GM23338 (cell line): ENCODE data around the gene OSTC.

Experiments
- CREB1 ChIP-seq: fragments of 250-450 bp; sonication (Bioruptor Pico); IDR thresholded peaks from 2 replicates; pipeline ENCODE4 v1.5.0; 2020; ENCODE audit warnings: low read depth, mild to moderate bottlenecking, moderate library complexity
- EZH2 ChIP-seq: fragments of 200-600 bp; sonication (generic); IDR thresholded peaks from one replicate; pipeline ENCODE4 v1.8.0; 2017; ENCODE audit warnings: antibody characterized with exemption, mild to moderate bottlenecking, low read depth; ENCODE audit not compliant: unreplicated experiment
- EZH2phosphoT487 ChIP-seq: fragments of 200-600 bp; sonication (generic); IDR thresholded peaks from one replicate; pipeline ENCODE4 v1.8.1; 2018; ENCODE audit warnings: antibody characterized with exemption; ENCODE audit not compliant: unreplicated experiment
- JUNB ChIP-seq: IDR thresholded peaks from one replicate; pipeline ENCODE4 v1.6.1; 2016; ENCODE audit warnings: antibody characterized with exemption; ENCODE audit not compliant: unreplicated experiment
- POLR2AphosphoS5 ChIP-seq: IDR thresholded peaks from 2 replicates; pipeline ENCODE4 v1.6.1; 2016; ENCODE audit warnings: antibody characterized with exemption, low read depth
- TF ChIP-seq, protein P1 (sequence below), 2 experiments: fragments of 200-600 bp in 1 of 2; sonication (generic) in 1 of 2; conservative IDR thresholded peaks; 2 replicates each; pipeline versions ENCODE4 v1.5.1 to v1.6.1; 2016 to 2017; ENCODE audit warnings: antibody characterized with exemption in 2 of 2, low read depth in 2 of 2, mild to moderate bottlenecking in 2 of 2, moderate library complexity in 1 of 2
- TF ChIP-seq, protein P2 (sequence below): IDR thresholded peaks from one replicate; pipeline ENCODE4 v1.6.1; 2018; ENCODE audit warnings: antibody characterized with exemption; ENCODE audit not compliant: unreplicated experiment
- TF ChIP-seq, protein P3 (sequence below): IDR thresholded peaks from 2 replicates; pipeline ENCODE4 v1.6.1; 2016; ENCODE audit warnings: antibody characterized with exemption

DNA sequence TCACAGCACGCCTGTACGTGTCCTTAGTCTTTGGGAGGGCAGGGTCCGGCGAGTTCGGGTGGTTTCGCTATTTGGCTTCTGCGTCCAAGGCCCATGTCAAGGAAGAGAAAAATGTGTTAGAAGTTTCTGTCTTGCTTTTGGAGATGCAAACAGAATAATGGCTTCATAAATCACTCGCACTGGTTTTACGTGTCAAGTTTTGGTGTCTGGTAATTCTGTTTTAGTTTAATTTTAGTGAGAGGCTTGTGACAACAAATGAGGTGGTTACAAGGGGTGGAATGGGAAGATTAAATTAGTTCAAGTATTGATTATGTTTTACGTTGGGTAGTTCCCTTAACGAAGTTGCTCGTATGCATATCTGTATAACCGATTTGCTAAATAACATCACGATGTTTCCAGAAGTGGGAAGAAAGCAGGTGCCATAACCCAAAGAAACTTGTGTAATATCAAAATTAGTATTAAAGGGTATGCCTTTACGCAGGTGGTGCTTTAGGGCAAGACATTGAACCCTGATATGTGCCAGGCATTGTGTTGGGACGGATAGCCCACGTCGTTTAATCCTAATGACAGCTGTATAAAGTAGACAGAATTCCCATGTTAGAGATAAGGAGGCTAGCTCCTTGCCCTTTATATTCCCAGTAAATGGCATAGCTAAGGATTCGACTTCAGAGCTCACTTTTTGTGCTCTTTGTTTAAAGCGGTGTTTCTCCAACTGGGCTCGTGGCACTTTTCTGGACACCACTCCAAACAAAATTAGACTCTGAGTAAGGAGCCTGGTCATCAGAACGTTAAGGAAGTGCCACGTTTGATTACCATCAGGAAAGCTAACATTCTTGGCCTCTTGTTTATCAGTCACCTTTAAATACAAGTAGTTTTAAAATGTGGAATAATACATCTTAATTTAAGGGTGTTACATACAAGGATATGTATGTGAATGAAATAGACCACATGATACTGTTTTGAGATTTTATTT, 29.2 kb upstream of the OSTC start:
- no peak for TF ChIP-seq POLR2AphosphoS5
- TF ChIP-seq, protein P1, sequence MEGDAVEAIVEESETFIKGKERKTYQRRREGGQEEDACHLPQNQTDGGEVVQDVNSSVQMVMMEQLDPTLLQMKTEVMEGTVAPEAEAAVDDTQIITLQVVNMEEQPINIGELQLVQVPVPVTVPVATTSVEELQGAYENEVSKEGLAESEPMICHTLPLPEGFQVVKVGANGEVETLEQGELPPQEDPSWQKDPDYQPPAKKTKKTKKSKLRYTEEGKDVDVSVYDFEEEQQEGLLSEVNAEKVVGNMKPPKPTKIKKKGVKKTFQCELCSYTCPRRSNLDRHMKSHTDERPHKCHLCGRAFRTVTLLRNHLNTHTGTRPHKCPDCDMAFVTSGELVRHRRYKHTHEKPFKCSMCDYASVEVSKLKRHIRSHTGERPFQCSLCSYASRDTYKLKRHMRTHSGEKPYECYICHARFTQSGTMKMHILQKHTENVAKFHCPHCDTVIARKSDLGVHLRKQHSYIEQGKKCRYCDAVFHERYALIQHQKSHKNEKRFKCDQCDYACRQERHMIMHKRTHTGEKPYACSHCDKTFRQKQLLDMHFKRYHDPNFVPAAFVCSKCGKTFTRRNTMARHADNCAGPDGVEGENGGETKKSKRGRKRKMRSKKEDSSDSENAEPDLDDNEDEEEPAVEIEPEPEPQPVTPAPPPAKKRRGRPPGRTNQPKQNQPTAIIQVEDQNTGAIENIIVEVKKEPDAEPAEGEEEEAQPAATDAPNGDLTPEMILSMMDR (conservative IDR thresholded peaks at IDR 0.05; ENCODE audit: low read depth in 2 of 2): no peak
- no peak for TF ChIP-seq EZH2
- no peak for TF ChIP-seq CREB1
- TF ChIP-seq, protein P2, sequence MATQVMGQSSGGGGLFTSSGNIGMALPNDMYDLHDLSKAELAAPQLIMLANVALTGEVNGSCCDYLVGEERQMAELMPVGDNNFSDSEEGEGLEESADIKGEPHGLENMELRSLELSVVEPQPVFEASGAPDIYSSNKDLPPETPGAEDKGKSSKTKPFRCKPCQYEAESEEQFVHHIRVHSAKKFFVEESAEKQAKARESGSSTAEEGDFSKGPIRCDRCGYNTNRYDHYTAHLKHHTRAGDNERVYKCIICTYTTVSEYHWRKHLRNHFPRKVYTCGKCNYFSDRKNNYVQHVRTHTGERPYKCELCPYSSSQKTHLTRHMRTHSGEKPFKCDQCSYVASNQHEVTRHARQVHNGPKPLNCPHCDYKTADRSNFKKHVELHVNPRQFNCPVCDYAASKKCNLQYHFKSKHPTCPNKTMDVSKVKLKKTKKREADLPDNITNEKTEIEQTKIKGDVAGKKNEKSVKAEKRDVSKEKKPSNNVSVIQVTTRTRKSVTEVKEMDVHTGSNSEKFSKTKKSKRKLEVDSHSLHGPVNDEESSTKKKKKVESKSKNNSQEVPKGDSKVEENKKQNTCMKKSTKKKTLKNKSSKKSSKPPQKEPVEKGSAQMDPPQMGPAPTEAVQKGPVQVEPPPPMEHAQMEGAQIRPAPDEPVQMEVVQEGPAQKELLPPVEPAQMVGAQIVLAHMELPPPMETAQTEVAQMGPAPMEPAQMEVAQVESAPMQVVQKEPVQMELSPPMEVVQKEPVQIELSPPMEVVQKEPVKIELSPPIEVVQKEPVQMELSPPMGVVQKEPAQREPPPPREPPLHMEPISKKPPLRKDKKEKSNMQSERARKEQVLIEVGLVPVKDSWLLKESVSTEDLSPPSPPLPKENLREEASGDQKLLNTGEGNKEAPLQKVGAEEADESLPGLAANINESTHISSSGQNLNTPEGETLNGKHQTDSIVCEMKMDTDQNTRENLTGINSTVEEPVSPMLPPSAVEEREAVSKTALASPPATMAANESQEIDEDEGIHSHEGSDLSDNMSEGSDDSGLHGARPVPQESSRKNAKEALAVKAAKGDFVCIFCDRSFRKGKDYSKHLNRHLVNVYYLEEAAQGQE: no peak
- no peak for TF ChIP-seq JUNB
- TF ChIP-seq, protein P3, sequence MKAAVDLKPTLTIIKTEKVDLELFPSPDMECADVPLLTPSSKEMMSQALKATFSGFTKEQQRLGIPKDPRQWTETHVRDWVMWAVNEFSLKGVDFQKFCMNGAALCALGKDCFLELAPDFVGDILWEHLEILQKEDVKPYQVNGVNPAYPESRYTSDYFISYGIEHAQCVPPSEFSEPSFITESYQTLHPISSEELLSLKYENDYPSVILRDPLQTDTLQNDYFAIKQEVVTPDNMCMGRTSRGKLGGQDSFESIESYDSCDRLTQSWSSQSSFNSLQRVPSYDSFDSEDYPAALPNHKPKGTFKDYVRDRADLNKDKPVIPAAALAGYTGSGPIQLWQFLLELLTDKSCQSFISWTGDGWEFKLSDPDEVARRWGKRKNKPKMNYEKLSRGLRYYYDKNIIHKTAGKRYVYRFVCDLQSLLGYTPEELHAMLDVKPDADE: no peak
- no peak for TF ChIP-seq EZH2phosphoT487
